Renal cortical epithelial cell (primary cell): ENCODE measurements around the gene OR52A1. TPM values are rescaled to one million over a fixed set of nuclear protein-coding genes. Genes with fewer than 3 reads are reported as not detected.
"Not testable (repeated sequence)": the region's sequence is repeated elsewhere in the genome, so short reads cannot be mapped to it uniquely, and the experiment has no call there.

Experiments
- DNase-seq: peaks from one replicate; pipeline ENCODE4 v3.0.0-alpha.2; 2011; ENCODE audit warnings: low read depth
- total RNA-seq: library from RNA; depleted of rRNA; stranded (reverse); fragments of >200 nt; gene quantifications from 2 replicates; pipeline ENCODE4 v1.2.3, GENCODE V29; 2014

OR52A1 gene
- total RNA-seq: not detected in 2 replicates

GRCh38 chr11:5154657-5155056 is at the start of gene OR52A1:
Gene OR52A1, minus strand, starts transcription at chr11:5154757. Its CDS starts 2,388 bp downstream, at chr11:5152369.
- no peak for DNase-seq

- DNase-seq: no peak
Observed at GRCh38 chr11:5203366-5203765, 48.8 kb upstream of the OR52A1 start.

- no peak for DNase-seq
Observed at GRCh38 chr11:5200582-5200981, 46.0 kb upstream of the OR52A1 start, which contains the start of gene OR51V1. Gene OR51V1, minus strand, starts transcription at chr11:5200682. Its CDS starts 0 bp downstream, at chr11:5200682.

GRCh38 chr11:5198285-5198684 is 43.7 kb upstream of the OR52A1 start:
- DNase-seq: no peak

GRCh38 chr11:5197536-5197935 is 43.0 kb upstream of the OR52A1 start:
- DNase-seq: no peak

- DNase-seq: no peak
Observed at GRCh38 chr11:5196731-5197130, 42.2 kb upstream of the OR52A1 start.

GRCh38 chr11:5196067-5196466 is 41.5 kb upstream of the OR52A1 start:
- DNase-seq: no peak

GRCh38 chr11:5192738-5193137 is 38.2 kb upstream of the OR52A1 start:
- no peak for DNase-seq

- DNase-seq: no peak
Observed at GRCh38 chr11:5188201-5188600, 33.6 kb upstream of the OR52A1 start.

- DNase-seq: no peak
Observed at GRCh38 chr11:5178046-5178837, 23.7 kb upstream of the OR52A1 start.

GRCh38 chr11:5174934-5175333 is 20.4 kb upstream of the OR52A1 start:
- no peak for DNase-seq

- no peak for DNase-seq
Observed at GRCh38 chr11:5171856-5172255, 17.3 kb upstream of the OR52A1 start.

GRCh38 chr11:5165898-5166297 is 11.3 kb upstream of the OR52A1 start:
- DNase-seq: not testable (repeated sequence)

GRCh38 chr11:5164807-5165206 is 10.2 kb upstream of the OR52A1 start:
- not testable (repeated sequence) for DNase-seq

GRCh38 chr11:5161045-5161444 is 6.5 kb upstream of the OR52A1 start:
- not testable (repeated sequence) for DNase-seq

GRCh38 chr11:5160217-5160616 is 5.7 kb upstream of the OR52A1 start:
- not testable (repeated sequence) for DNase-seq

GRCh38 chr11:5159806-5160205 is 5.2 kb upstream of the OR52A1 start:
- no peak for DNase-seq

GRCh38 chr11:5153574-5154431 is 754 bp downstream of the OR52A1 start:
- no peak for DNase-seq

GRCh38 chr11:5151713-5152153 is 2.8 kb downstream of the OR52A1 start:
- DNase-seq: no peak

- DNase-seq: not testable (repeated sequence)
Observed at GRCh38 chr11:5144206-5144605, 10.4 kb downstream of the OR52A1 start.

- DNase-seq: no peak
Observed at GRCh38 chr11:5137996-5138395, 16.6 kb downstream of the OR52A1 start, which contains the start of gene OR52A5. Gene OR52A5, minus strand, starts transcription at chr11:5138356. Its CDS starts 5,714 bp downstream, at chr11:5132642.

GRCh38 chr11:5137014-5137413 is 17.5 kb downstream of the OR52A1 start:
- DNase-seq: no peak
